ENCODE results near the gene EIF4G3. TPM values are rescaled to one million over a fixed set of nuclear protein-coding genes. Genes with fewer than 3 reads are reported as not detected.
"Not testable (repeated sequence)": the region's sequence is repeated elsewhere in the genome, so short reads cannot be mapped to it uniquely, and the experiment has no call there.

Gene EIF4G3
- total RNA-seq, 1 donor from 2014 or later = 38.4 TPM

DNA sequence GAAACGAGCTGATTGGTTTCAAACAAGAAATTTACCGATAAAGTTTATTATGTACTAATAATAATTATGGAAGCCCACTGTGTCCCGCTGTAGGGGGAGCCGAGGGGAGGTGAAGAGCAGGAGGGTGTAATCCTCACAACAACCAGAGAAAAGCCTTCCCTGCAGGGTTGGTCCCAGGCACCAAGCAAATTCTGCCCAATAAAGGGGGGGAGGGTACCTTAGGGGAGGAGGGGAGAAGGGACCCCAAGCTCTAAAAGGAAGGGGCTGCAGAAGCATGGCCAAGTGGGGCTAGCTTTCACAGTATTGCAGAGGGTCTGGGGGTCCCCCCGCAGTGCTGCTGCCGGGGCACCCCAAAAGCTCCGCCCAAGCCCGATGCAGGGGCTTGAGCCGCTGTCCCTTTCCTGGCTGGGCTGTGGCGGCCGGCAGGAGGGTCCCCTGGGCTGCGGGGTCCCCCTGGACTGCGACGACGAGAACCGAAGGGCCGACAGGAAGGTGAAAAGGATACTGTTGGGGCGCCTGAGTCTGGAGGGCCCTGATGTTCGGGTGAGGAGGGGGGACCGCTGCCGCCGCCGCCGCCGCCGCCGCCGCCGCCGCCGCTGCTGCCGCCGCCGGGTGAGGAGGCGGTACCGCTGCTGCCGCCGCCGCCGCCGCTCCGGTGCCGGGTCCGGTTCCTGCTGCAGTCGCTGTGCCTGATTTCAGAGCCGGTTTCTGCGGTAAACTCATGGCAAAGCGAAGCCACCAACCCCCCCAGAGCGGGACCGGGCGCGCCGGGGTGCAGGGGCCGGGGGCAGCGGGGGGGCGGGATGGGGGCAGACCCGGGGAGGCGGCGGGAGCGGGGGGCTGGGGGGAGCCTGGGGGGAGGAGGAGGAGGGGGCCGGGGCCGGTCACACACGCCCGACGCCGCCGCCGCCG lies 771 bp downstream of the EIF4G3 start:
- TF ChIP-seq, protein P1, sequence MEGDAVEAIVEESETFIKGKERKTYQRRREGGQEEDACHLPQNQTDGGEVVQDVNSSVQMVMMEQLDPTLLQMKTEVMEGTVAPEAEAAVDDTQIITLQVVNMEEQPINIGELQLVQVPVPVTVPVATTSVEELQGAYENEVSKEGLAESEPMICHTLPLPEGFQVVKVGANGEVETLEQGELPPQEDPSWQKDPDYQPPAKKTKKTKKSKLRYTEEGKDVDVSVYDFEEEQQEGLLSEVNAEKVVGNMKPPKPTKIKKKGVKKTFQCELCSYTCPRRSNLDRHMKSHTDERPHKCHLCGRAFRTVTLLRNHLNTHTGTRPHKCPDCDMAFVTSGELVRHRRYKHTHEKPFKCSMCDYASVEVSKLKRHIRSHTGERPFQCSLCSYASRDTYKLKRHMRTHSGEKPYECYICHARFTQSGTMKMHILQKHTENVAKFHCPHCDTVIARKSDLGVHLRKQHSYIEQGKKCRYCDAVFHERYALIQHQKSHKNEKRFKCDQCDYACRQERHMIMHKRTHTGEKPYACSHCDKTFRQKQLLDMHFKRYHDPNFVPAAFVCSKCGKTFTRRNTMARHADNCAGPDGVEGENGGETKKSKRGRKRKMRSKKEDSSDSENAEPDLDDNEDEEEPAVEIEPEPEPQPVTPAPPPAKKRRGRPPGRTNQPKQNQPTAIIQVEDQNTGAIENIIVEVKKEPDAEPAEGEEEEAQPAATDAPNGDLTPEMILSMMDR (IDR thresholded peaks at IDR 0.05; ENCODE audit: insufficient read depth, low read length, poor library complexity, severe bottlenecking) = no peak
- no peaks in the 10 kb centered on the region for H3K36me3 ChIP-seq (ENCODE audit: control insufficient read depth, insufficient read depth, low read length)
- no peak for DNase-seq (ENCODE audit: low read depth)
- H3K27me3 ChIP-seq (ENCODE audit: control insufficient read depth, insufficient read depth, low read length) = no peaks in the 10 kb centered on the region
- peak overlapping the region; percentile 76 for H3K4me3 ChIP-seq (ENCODE audit: low read depth, low read length)

DNA sequence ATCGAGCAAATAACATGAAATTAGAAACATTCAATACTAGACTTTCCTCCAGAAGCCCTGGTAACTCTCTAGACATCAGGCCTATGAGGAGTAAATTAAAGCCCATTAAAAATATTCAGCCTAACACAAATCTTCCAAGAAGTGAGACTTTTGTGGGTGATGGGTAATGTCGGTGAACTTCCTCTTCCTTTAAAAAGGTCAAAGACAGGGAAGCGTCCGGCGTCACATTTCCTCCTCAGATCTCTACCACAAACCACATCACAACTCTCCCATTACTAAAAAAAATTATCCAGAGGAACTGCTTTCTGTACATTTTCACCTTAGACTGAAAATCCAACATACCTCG lies 1.4 kb downstream of the EIF4G3 start:
- Histone ChIP-seq H3K36me3 (ENCODE audit: control insufficient read depth, insufficient read depth, low read length) (no peaks in the 10 kb centered on the region), H3K4me3 (ENCODE audit: low read depth, low read length) (peak overlapping the region; percentile 76), H3K27me3 (ENCODE audit: control insufficient read depth, insufficient read depth, low read length) (no peaks in the 10 kb centered on the region)
- DNase-seq (ENCODE audit: low read depth) = no peak
- TF ChIP-seq, protein P1 (IDR thresholded peaks at IDR 0.05; ENCODE audit: insufficient read depth, low read length, poor library complexity, severe bottlenecking) = no peak

DNA sequence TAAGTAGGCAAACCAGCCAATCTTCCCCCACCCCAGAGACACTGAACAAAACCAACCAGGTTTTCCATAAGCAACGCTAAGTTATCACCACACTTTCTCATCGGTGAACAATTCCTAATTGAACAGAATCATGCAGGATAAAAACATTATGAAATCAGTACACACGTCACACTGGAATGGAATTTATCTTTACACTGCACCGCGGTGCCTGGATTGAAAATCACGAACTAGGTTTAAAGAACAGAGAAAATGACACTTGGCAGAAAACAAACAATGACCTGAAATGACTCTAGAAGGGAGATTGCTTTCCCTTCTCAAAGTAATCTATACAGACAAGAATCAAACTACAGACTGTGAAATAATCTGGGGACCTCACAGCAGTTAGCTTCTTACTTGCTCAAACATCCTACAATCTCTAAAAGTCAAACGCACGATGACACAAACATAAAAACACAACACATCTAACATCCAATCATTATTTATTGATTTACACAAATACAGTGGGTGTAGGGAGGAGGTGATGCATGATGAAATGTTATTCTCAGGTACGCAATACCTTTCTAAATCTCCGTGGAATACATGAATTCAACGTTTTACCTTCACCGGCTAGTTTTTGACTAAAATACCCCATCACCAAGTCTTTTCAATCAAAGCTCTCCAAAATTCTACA lies 1.9 kb downstream of the EIF4G3 start:
- TF ChIP-seq, protein P1 (IDR thresholded peaks at IDR 0.05; ENCODE audit: insufficient read depth, low read length, poor library complexity, severe bottlenecking) = no peak
- Histone ChIP-seq H3K36me3 (ENCODE audit: control insufficient read depth, insufficient read depth, low read length) (no peaks in the 10 kb centered on the region), H3K27me3 (ENCODE audit: control insufficient read depth, insufficient read depth, low read length) (no peaks in the 10 kb centered on the region), H3K4me3 (ENCODE audit: low read depth, low read length) (peak overlapping the region; percentile 76)
- DNase-seq (ENCODE audit: low read depth) = no peak

DNA sequence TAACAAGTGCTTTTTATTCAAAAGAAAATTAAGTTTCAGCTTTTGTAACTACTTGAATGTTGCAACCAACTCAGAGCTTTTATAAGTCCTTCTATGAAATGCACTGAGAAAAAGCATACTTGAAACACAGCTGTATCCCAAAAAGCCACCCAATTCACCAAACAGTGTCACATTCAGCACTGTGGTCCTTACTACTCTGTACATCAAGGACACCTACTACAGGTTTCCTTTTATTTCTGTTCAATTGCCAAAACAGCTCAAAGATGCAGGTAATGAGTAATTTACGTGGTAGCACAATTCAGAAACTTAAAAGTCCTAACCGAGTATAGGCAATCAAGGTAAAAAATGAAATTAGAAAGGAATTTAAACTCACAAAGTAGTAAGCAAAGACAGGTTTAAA lies 2.5 kb downstream of the EIF4G3 start:
- H3K27me3 ChIP-seq (ENCODE audit: control insufficient read depth, insufficient read depth, low read length) = no peaks in the 10 kb centered on the region

DNA sequence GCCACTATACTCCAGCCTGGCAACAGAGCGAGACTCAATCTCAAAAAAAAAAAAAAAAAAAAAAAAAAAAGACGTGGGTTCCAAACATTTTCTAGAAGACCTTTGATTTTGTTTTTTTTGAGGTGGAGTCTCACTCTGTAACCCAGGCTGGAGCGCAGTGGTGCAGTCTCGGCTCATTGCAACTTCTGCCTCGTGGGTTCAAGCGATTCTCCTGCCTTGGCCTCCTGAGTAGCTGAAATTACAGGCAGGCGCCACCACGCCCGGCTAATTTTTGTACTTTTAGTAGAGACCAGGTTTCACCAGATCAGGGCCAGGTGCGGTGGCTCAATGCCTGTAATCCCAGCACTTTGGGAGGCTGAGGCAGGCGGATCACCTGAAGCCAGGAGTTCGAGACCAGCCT lies 3.6 kb downstream of the EIF4G3 start:
- not testable (repeated sequence) for H3K36me3 ChIP-seq (ENCODE audit: control insufficient read depth, insufficient read depth, low read length); H3K27me3 ChIP-seq (ENCODE audit: control insufficient read depth, insufficient read depth, low read length); H3K4me3 ChIP-seq (ENCODE audit: low read depth, low read length); DNase-seq (ENCODE audit: low read depth)

More for the DNA sequence above, 2.5 kb downstream of the EIF4G3 start:
- no peak for DNase-seq (ENCODE audit: low read depth)
- H3K4me3 ChIP-seq (ENCODE audit: low read depth, low read length) = peak overlapping the region; percentile 76
- no peaks in the 10 kb centered on the region for H3K36me3 ChIP-seq (ENCODE audit: control insufficient read depth, insufficient read depth, low read length)
- TF ChIP-seq, protein P1 (IDR thresholded peaks at IDR 0.05; ENCODE audit: insufficient read depth, low read length, poor library complexity, severe bottlenecking) = no peak

DNA sequence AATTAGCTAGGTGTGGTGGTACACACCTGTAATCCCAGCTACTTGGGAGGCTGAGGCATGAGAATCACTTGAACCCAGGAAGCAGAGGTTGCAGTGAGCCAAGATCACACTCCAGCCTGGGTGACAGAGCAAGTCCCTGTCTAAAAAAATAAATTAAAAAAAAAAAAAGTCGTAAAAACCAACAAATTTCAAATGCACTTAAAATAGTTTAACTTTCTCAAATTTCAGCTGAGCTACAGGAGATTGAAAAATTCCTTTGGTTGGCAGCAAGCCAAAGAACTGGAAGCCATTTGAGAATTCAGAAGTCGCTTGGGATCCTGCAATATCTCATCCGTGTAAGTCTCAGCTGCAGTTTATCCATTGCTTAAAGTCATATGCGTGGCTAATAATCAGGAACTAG lies 5.9 kb downstream of the EIF4G3 start:
- not testable (repeated sequence) for DNase-seq (ENCODE audit: low read depth); H3K36me3 ChIP-seq (ENCODE audit: control insufficient read depth, insufficient read depth, low read length)

More for the DNA sequence above, 5.9 kb downstream of the EIF4G3 start:
- not testable (repeated sequence) for H3K4me3 ChIP-seq (ENCODE audit: low read depth, low read length); H3K27me3 ChIP-seq (ENCODE audit: control insufficient read depth, insufficient read depth, low read length)
